H1 (cell line): ENCODE results near the gene SYPL1. TPM values are rescaled to one million over a fixed set of nuclear protein-coding genes. Genes with fewer than 3 reads are reported as not detected.

Source experiments
- CTCF ChIA-PET: fragments of 300-600 bp; sonication (Branson Sonifier 250); formaldehyde crosslinking; loops from one replicate; lab custom pipeline; 2021; ENCODE audit not compliant: partially characterized antibody; lab: Charles Lee
- POLR2A ChIA-PET: fragments of 300-600 bp; sonication (Branson Sonifier 250); formaldehyde crosslinking; loops from one replicate; lab custom pipeline; 2021; ENCODE audit warnings: inconsistent platforms; ENCODE audit not compliant: partially characterized antibody; lab: Charles Lee
- DNase-seq, 2 experiments: peaks; one replicate each; pipeline versions ENCODE4 v3.0.0 to v3.0.0-alpha.2; 2010 to 2022; ENCODE audit warnings: low spot score in 2 of 2, low read depth in 1 of 2, mixed read lengths in 1 of 2
- FAIRE-seq: peaks from 2 replicates; lab custom pipeline; 2011; peaks lifted over from hg19 to GRCh38; lab: Jason Lieb, UNC
- H2AFZ ChIP-seq: 2 replicates; pipeline ENCODE4 v1.8.1; 2012; ENCODE audit warnings: low read length, inconsistent platforms
- H2AK5ac ChIP-seq: 2 replicates; pipeline ENCODE4 v1.6.1; 2013; ENCODE audit warnings: low read depth, low read length
- H2BK120ac ChIP-seq: replicated peaks from 2 replicates; pipeline ENCODE3; 2013; ENCODE audit warnings: low read depth, low read length, inconsistent platforms
- H2BK12ac ChIP-seq: 2 replicates; pipeline ENCODE4 v1.6.1; 2013; ENCODE audit warnings: low read depth, low read length
- H2BK15ac ChIP-seq: 2 replicates; pipeline ENCODE4 v1.6.1; 2013; ENCODE audit warnings: low read length
- H2BK20ac ChIP-seq: 2 replicates; pipeline ENCODE4 v1.6.1; 2013; ENCODE audit warnings: low read length
- H2BK5ac ChIP-seq: 2 replicates; pipeline ENCODE4 v1.6.1; 2013; ENCODE audit warnings: low read depth, low read length
- H3K14ac ChIP-seq: 2 replicates; pipeline ENCODE4 v1.6.1; 2013; ENCODE audit warnings: inconsistent platforms; ENCODE audit not compliant: insufficient read length
- H3K18ac ChIP-seq: 2 replicates; pipeline ENCODE4 v1.6.1; 2013; ENCODE audit warnings: low read length; ENCODE audit errors: extremely low read depth
- H3K23ac ChIP-seq: 2 replicates; pipeline ENCODE4 v1.6.1; 2013; ENCODE audit warnings: inconsistent platforms; ENCODE audit not compliant: insufficient read length
- H3K23me2 ChIP-seq: 2 replicates; pipeline ENCODE4 v1.6.1; 2013; ENCODE audit warnings: low read depth, low read length
- H3K27ac ChIP-seq: 2 replicates; pipeline ENCODE4 v1.6.1; 2011; ENCODE audit warnings: low read depth, low read length, inconsistent platforms
- H3K27me3 ChIP-seq, 4 experiments: replicated peaks in 1 of 4; 1 replicate in 1 of 4; 2 replicates in 3 of 4; pipeline versions ENCODE4 v1.6.1 to v1.8.1; 2011 to 2013; ENCODE audit warnings: low read length in 3 of 4, mild to moderate bottlenecking in 3 of 4, inconsistent platforms in 2 of 4, mixed read lengths in 2 of 4, moderate library complexity in 1 of 4; ENCODE audit not compliant: control insufficient read depth in 3 of 4, insufficient read depth in 3 of 4; ENCODE audit errors: extremely low read depth in 1 of 4
- H3K36me3 ChIP-seq, 4 experiments: 2 replicates each; pipeline versions ENCODE4 v1.6.1 to v1.8.1; 2011 to 2013; ENCODE audit warnings: mild to moderate bottlenecking in 4 of 4, low read length in 3 of 4, moderate library complexity in 2 of 4, control low read depth in 1 of 4, inconsistent platforms in 1 of 4; ENCODE audit not compliant: insufficient read depth in 4 of 4, control insufficient read depth in 2 of 4
- H3K4ac ChIP-seq: replicated peaks from 2 replicates; pipeline ENCODE3; 2013; ENCODE audit warnings: low read length, low read depth, mixed read lengths, inconsistent platforms; ENCODE audit not compliant: insufficient read length
- H3K4me1 ChIP-seq, 4 experiments: replicated peaks in 1 of 4; 1 replicate in 1 of 4; 2 replicates in 3 of 4; pipeline versions ENCODE4 v1.6.1 to v1.8.1; 2011 to 2013; ENCODE audit warnings: low read length in 3 of 4, inconsistent platforms in 2 of 4, mixed read lengths in 1 of 4; ENCODE audit not compliant: insufficient read depth in 4 of 4, control insufficient read depth in 3 of 4
- H3K4me2 ChIP-seq, 2 experiments: 2 replicates each; pipeline versions ENCODE4 v1.6.1 to v1.8.1; 2011 to 2013; ENCODE audit warnings: low read depth in 2 of 2, low read length in 2 of 2, control low read depth in 1 of 2, inconsistent platforms in 1 of 2, mild to moderate bottlenecking in 1 of 2; ENCODE audit not compliant: insufficient read depth in 1 of 2
- H3K4me3 ChIP-seq, 4 experiments: fragments of 200-600, 300-600 bp in 1 of 4; sonication (generic), shearing (Covaris generic), sonication (Bioruptor Twin) in 1 of 4; 2 replicates each; pipeline versions ENCODE4 v1.5.1 to v1.8.1; 2011 to 2016; ENCODE audit warnings: low read length in 4 of 4, low read depth in 3 of 4, control low read depth in 2 of 4, inconsistent platforms in 2 of 4, mild to moderate bottlenecking in 2 of 4, mixed read lengths in 1 of 4, moderate library complexity in 1 of 4; ENCODE audit not compliant: insufficient read depth in 2 of 4; ENCODE audit errors: extremely low read depth in 1 of 4
- H3K56ac ChIP-seq: replicated peaks from 2 replicates; pipeline ENCODE3; 2013; ENCODE audit warnings: low read depth, mild to moderate bottlenecking, mixed read lengths, low read length, inconsistent platforms; ENCODE audit not compliant: insufficient read length
- H3K79me1 ChIP-seq: 2 replicates; pipeline ENCODE4 v1.6.1; 2013; ENCODE audit warnings: low read depth, low read length, control low read depth
- H3K79me2 ChIP-seq, 2 experiments: 2 replicates each; pipeline versions ENCODE4 v1.6.1 to v1.8.1; 2012 to 2013; ENCODE audit warnings: low read length in 2 of 2, mild to moderate bottlenecking in 2 of 2, inconsistent platforms in 1 of 2; ENCODE audit not compliant: insufficient read depth in 2 of 2, control insufficient read depth in 1 of 2
- H3K9ac ChIP-seq, 4 experiments: replicated peaks in 1 of 4; 1 replicate in 1 of 4; 2 replicates in 3 of 4; pipeline versions ENCODE4 v1.6.1 to v1.8.1; 2011 to 2013; ENCODE audit warnings: low read depth in 3 of 4, low read length in 3 of 4, control low read depth in 2 of 4, mild to moderate bottlenecking in 2 of 4, moderate library complexity in 2 of 4, inconsistent platforms in 1 of 4; ENCODE audit errors: extremely low read depth in 1 of 4
- H3K9me3 ChIP-seq, 2 experiments: 2 replicates each; pipeline versions ENCODE4 v1.6.1 to v1.8.1; 2012 to 2013; ENCODE audit warnings: mild to moderate bottlenecking in 2 of 2, moderate library complexity in 2 of 2, control low read depth in 1 of 2, inconsistent platforms in 1 of 2, low read depth in 1 of 2, low read length in 1 of 2, mixed read lengths in 1 of 2; ENCODE audit not compliant: insufficient read depth in 2 of 2
- H4K20me1 ChIP-seq, 2 experiments: replicated peaks in 1 of 2; 2 replicates each; pipeline versions ENCODE3 to v1.8.1; 2011 to 2013; ENCODE audit warnings: inconsistent platforms in 2 of 2, low read length in 2 of 2, mild to moderate bottlenecking in 1 of 2; ENCODE audit not compliant: insufficient read depth in 2 of 2, control insufficient read depth in 1 of 2
- H4K5ac ChIP-seq: 2 replicates; pipeline ENCODE4 v1.6.1; 2013; ENCODE audit warnings: low read length, low read depth, mixed read lengths, inconsistent platforms; ENCODE audit not compliant: insufficient read length
- H4K8ac ChIP-seq: 2 replicates; pipeline ENCODE4 v1.8.0; 2013; ENCODE audit warnings: mild to moderate bottlenecking, moderate library complexity, low read length, inconsistent platforms; ENCODE audit not compliant: insufficient read depth; ENCODE audit errors: extremely low read depth
- H4K91ac ChIP-seq: replicated peaks from 2 replicates; pipeline ENCODE3; 2013; ENCODE audit warnings: low read length, mixed read lengths, inconsistent platforms; ENCODE audit not compliant: insufficient read length
- CTBP2 ChIP-seq: IDR thresholded peaks from 2 replicates; pipeline ENCODE4 v1.7.0; 2011; ENCODE audit warnings: borderline replicate concordance, mild to moderate bottlenecking, moderate library complexity, mixed read lengths, low read length; ENCODE audit not compliant: insufficient read depth, insufficient read length
- JUN ChIP-seq: IDR thresholded peaks from 2 replicates; pipeline ENCODE4 v1.6.1; 2011; ENCODE audit warnings: low read depth, mild to moderate bottlenecking, improper control_type of control experiment, low read length
- JUND ChIP-seq: IDR thresholded peaks from 2 replicates; pipeline ENCODE4 v1.6.1; 2011; ENCODE audit warnings: mild to moderate bottlenecking, improper control_type of control experiment, low read length
- SIRT6 ChIP-seq: IDR thresholded peaks from one replicate; pipeline ENCODE4 v1.7.1; 2012; ENCODE audit warnings: low read length, inconsistent platforms
- ZNF274 ChIP-seq: IDR thresholded peaks from 2 replicates; pipeline ENCODE4 v1.7.0; 2012; ENCODE audit warnings: low read length, borderline replicate concordance; ENCODE audit errors: extremely low read depth
- WGBS, 2 experiments: shearing (Covaris generic) in 1 of 2; methylation state at CpG; one replicate each; pipeline versions ENCODE4 v1.1.6 to v1.1.7; 2013 to 2015; ENCODE audit warnings: low lambda C conversion rate in 2 of 2, mixed read lengths in 2 of 2, inconsistent platforms in 1 of 2, low coverage in 1 of 2, missing lambda C conversion rate in 1 of 2; ENCODE audit not compliant: insufficient replicate concordance in 2 of 2, insufficient coverage in 1 of 2, insufficient read length in 1 of 2; ENCODE audit errors: extremely low coverage in 1 of 2, missing lambda C conversion rate in 1 of 2; 5-methylcytosine and 5-hydroxymethylcytosine counted together
- polyA plus RNA-seq, 7 experiments: library from polyadenylated mRNA; depleted of rRNA in 3 of 7; stranded (reverse) in 5 of 7; unstranded in 2 of 7; fragments of >200 nt in 5 of 7; fragments of 200-250 nt in 2 of 7; gene quantifications; 1 replicate in 5 of 7; 2 replicates in 1 of 7; 4 replicates in 1 of 7; pipeline versions ENCODE4 v1.2.1 to v1.2.3, GENCODE V29; 2011 to 2013; ENCODE audit warnings: missing spikeins in 2 of 7, mixed read lengths in 2 of 7
- total RNA-seq: library from RNA; stranded (reverse); fragmentation: NEBNext Ultra II Directional; extraction: Animal tissue kit (Norgen Biotek cat#: 25700); gene quantifications from 2 replicates; pipeline ENCODE4 v1.2.1, GENCODE V29; 2021

The SYPL1 gene
- total and polyA plus RNA-seq, 2 of the 8 experiments (the other 6 are each of a cell fraction or from before 2014, with no cell fraction given): 44.9 to 57.7 TPM

GRCh38 chr7:106064316-106064715 lies 47.8 kb downstream of the SYPL1 start:
- Histone ChIP-seq H2BK5ac (no peak overlapping the region), H3K4me3 (no peak overlapping the region), H4K91ac (no peak overlapping the region), H4K20me1 (no peaks in the 10 kb centered on the region), H3K4me1 (peaks cover 0 to 6% (median 0%) of the 10 kb centered on the region in 4 experiments; a peak in 1 of 7 replicates), H3K9ac (no peak overlapping the region), H2BK120ac (no peak overlapping the region), H3K27me3 (no peaks in the 10 kb centered on the region), H2BK12ac (no peak overlapping the region), H3K18ac (no peak overlapping the region), H3K23ac (no peak overlapping the region), H2BK20ac (no peak overlapping the region), H3K4ac (no peak overlapping the region), H2BK15ac (no peak overlapping the region), H3K56ac (no peak overlapping the region), H3K79me1 (no peaks in the 10 kb centered on the region), H2AK5ac (no peak overlapping the region), H3K79me2 (no peaks in the 10 kb centered on the region), H3K14ac (no peak overlapping the region), H3K36me3 (no peaks in the 10 kb centered on the region), H2AFZ (no peak overlapping the region), H3K9me3 (peaks cover 4 to 5% of the 10 kb centered on the region in 2 experiments; a peak in 2 of 4 replicates), H4K8ac (no peak overlapping the region), H3K4me2 (no peak overlapping the region), H3K23me2 (no peaks in the 10 kb centered on the region), H3K27ac (no peak overlapping the region), H4K5ac (no peak overlapping the region)
- POLR2A ChIA-PET: no interaction called here
- CTCF ChIA-PET: interaction anchor here (1.0 to 13.0 kb wide), 5 partner anchors 8 to 90 kb away, joined by 3 to 154 read pairs (median 4); no protein-coding TSS in a partner anchor
- DNase-seq (no peak), FAIRE-seq (no peak)
- WGBS, 2 experiments: 93% methylated on average over 8 of the region's 8 CpGs; no CpG with 5 or more reads in 1 of the 2 experiments
- TF ChIP-seq SIRT6: no peak
- TF ChIP-seq ZNF274: no peak
- TF ChIP-seq CTBP2: no peak
- no peak for TF ChIP-seq JUN
- no peak for TF ChIP-seq JUND
